ENCODE data around the gene MYO6.

MYO6 gene

GRCh38 chr6:75770844-75771243, 21.8 kb downstream of the MYO6 start:
- DNase-seq: no peak

- DNase-seq: no peak
Measured at GRCh38 chr6:75775219-75775618, 26.2 kb downstream of the MYO6 start.

- DNase-seq: no peak
Measured at GRCh38 chr6:75776461-75776860, 27.4 kb downstream of the MYO6 start.

- no peak for DNase-seq
Measured at GRCh38 chr6:75778757-75779156, 29.7 kb downstream of the MYO6 start.

GRCh38 chr6:75786152-75786551, 37.1 kb downstream of the MYO6 start:
- DNase-seq: no peak

- DNase-seq: no peak
Measured at GRCh38 chr6:75788894-75789293, 39.9 kb downstream of the MYO6 start.

GRCh38 chr6:75791881-75792280, 42.8 kb downstream of the MYO6 start:
- no peak for DNase-seq

GRCh38 chr6:75794351-75794846, 45.4 kb downstream of the MYO6 start:
- no peak for DNase-seq

- no peak for DNase-seq
Measured at GRCh38 chr6:75794954-75795739, 46.1 kb downstream of the MYO6 start.

GRCh38 chr6:75796723-75797122, 47.7 kb downstream of the MYO6 start:
- no peak for DNase-seq

- no peak for DNase-seq
Measured at GRCh38 chr6:75800133-75800532, 51.1 kb downstream of the MYO6 start.

- DNase-seq: no peak
Measured at GRCh38 chr6:75800708-75801505, 51.9 kb downstream of the MYO6 start.

- DNase-seq: no peak
Measured at GRCh38 chr6:75802366-75802765, 53.3 kb downstream of the MYO6 start.

- no peak for DNase-seq
Measured at GRCh38 chr6:75808507-75808906, 59.5 kb downstream of the MYO6 start.

- no peak for DNase-seq
Measured at GRCh38 chr6:75812560-75812959, 63.5 kb downstream of the MYO6 start.

- no peak for DNase-seq
Measured at GRCh38 chr6:75813476-75814250, 64.6 kb downstream of the MYO6 start.

- DNase-seq: no peak
Measured at GRCh38 chr6:75815756-75816155, 66.7 kb downstream of the MYO6 start.

GRCh38 chr6:75818098-75818855, 69.2 kb downstream of the MYO6 start:
- no peak for DNase-seq

GRCh38 chr6:75819776-75820487, 70.9 kb downstream of the MYO6 start:
- no peak for DNase-seq

- DNase-seq: peak; percentile 21
Measured at GRCh38 chr6:75824160-75824559, 75.1 kb downstream of the MYO6 start.

- DNase-seq: no peak
Measured at GRCh38 chr6:75827163-75827562, 78.1 kb downstream of the MYO6 start.
